Measurements from ENCODE around the gene CD79B. TPM values are rescaled to one million over a fixed set of nuclear protein-coding genes. Genes with fewer than 3 reads are reported as not detected.

The CD79B gene
- total RNA-seq, 2 donors from 2014 or later, result 0.35 to 0.44 TPM

- Mint-ChIP-seq H3K4me3 (no peak overlapping the region), H3K9me3 (no peaks in the 10 kb centered on the region), H3K27me3 (ENCODE audit: insufficient read depth) (peaks cover 2% of the 10 kb centered on the region), H3K36me3 (ENCODE audit: low read depth) (no peaks in the 10 kb centered on the region), H3K4me1 (no peaks in the 10 kb centered on the region), H3K27ac (no peak overlapping the region)
- DNase-seq, result no peak
- 95 to 98% methylated on average over 11 to 12 of the region's 12 CpGs for WGBS, 2 experiments (ENCODE audit: insufficient coverage in 1 of 2, insufficient read length in 1 of 2)
- H3K4me3 ChIP-seq (ENCODE audit: low read length), result no peak overlapping the region
- H3K27me3 ChIP-seq (ENCODE audit: control insufficient read depth, insufficient read depth, low read length, poor library complexity, severe bottlenecking), result no peaks in the 10 kb centered on the region
- no peaks in the 10 kb centered on the region for H3K4me1 ChIP-seq (ENCODE audit: control insufficient read depth, insufficient read depth, low read length)
- no peaks in the 10 kb centered on the region for H3K9me3 ChIP-seq (ENCODE audit: control insufficient read depth, low read length)
- H3K27ac ChIP-seq (ENCODE audit: low read depth, low read length), result no peak overlapping the region
- no peaks in the 10 kb centered on the region for H3K36me3 ChIP-seq (ENCODE audit: control insufficient read depth, insufficient read depth, low read length)
- no peak overlapping the region for H3K9ac ChIP-seq (ENCODE audit: extremely low read depth, low read length, poor library complexity, severe bottlenecking)
- TF ChIP-seq, protein P1, sequence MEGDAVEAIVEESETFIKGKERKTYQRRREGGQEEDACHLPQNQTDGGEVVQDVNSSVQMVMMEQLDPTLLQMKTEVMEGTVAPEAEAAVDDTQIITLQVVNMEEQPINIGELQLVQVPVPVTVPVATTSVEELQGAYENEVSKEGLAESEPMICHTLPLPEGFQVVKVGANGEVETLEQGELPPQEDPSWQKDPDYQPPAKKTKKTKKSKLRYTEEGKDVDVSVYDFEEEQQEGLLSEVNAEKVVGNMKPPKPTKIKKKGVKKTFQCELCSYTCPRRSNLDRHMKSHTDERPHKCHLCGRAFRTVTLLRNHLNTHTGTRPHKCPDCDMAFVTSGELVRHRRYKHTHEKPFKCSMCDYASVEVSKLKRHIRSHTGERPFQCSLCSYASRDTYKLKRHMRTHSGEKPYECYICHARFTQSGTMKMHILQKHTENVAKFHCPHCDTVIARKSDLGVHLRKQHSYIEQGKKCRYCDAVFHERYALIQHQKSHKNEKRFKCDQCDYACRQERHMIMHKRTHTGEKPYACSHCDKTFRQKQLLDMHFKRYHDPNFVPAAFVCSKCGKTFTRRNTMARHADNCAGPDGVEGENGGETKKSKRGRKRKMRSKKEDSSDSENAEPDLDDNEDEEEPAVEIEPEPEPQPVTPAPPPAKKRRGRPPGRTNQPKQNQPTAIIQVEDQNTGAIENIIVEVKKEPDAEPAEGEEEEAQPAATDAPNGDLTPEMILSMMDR (conservative IDR thresholded peaks at IDR 0.05), result no peak
Measured at GRCh38 chr17:63941162-63941561, 9.0 kb upstream of the CD79B start.

- Histone ChIP-seq H3K9me3 (ENCODE audit: control insufficient read depth, low read length) (no peaks in the 10 kb centered on the region), H3K36me3 (ENCODE audit: control insufficient read depth, insufficient read depth, low read length) (no peaks in the 10 kb centered on the region), H3K27ac (ENCODE audit: low read depth, low read length) (no peak overlapping the region), H3K27me3 (ENCODE audit: control insufficient read depth, insufficient read depth, low read length, poor library complexity, severe bottlenecking) (no peaks in the 10 kb centered on the region), H3K4me1 (ENCODE audit: control insufficient read depth, insufficient read depth, low read length) (no peaks in the 10 kb centered on the region), H3K9ac (ENCODE audit: extremely low read depth, low read length, poor library complexity, severe bottlenecking) (no peak overlapping the region), H3K4me3 (ENCODE audit: low read length) (no peak overlapping the region)
- no peak for DNase-seq
- no peak overlapping the region for H3K4me3 Mint-ChIP-seq
- H3K27ac Mint-ChIP-seq, result no peak overlapping the region
- TF ChIP-seq, protein P1 (conservative IDR thresholded peaks at IDR 0.05), result no peak
- H3K27me3 Mint-ChIP-seq (ENCODE audit: insufficient read depth), result peaks cover 2% of the 10 kb centered on the region
- no peaks in the 10 kb centered on the region for H3K4me1 Mint-ChIP-seq
- no peaks in the 10 kb centered on the region for H3K36me3 Mint-ChIP-seq (ENCODE audit: low read depth)
- WGBS, 2 experiments (ENCODE audit: insufficient coverage in 1 of 2, insufficient read length in 1 of 2), result 91 to 94% methylated on average over 10 to 14 of the region's 14 CpGs
- H3K9me3 Mint-ChIP-seq, result no peaks in the 10 kb centered on the region
Measured at GRCh38 chr17:63940584-63940983, 8.5 kb upstream of the CD79B start.

- Mint-ChIP-seq H3K27me3 (ENCODE audit: insufficient read depth) (no peaks in the 10 kb centered on the region), H3K9me3 (no peaks in the 10 kb centered on the region), H3K36me3 (ENCODE audit: low read depth) (no peaks in the 10 kb centered on the region)
Measured at GRCh38 chr17:63939884-63940283, 7.8 kb upstream of the CD79B start.

More at GRCh38 chr17:63939884-63940283, 7.8 kb upstream of the CD79B start:
- H3K4me1 ChIP-seq (ENCODE audit: control insufficient read depth, insufficient read depth, low read length), result no peaks in the 10 kb centered on the region
- H3K9ac ChIP-seq (ENCODE audit: extremely low read depth, low read length, poor library complexity, severe bottlenecking), result no peak overlapping the region
- Mint-ChIP-seq H3K4me3 (no peak overlapping the region), H3K4me1 (no peaks in the 10 kb centered on the region), H3K27ac (peak overlapping the region; percentile 56)
- H3K9me3 ChIP-seq (ENCODE audit: control insufficient read depth, low read length), result no peaks in the 10 kb centered on the region
- no peaks in the 10 kb centered on the region for H3K27me3 ChIP-seq (ENCODE audit: control insufficient read depth, insufficient read depth, low read length, poor library complexity, severe bottlenecking)
- TF ChIP-seq, protein P1 (conservative IDR thresholded peaks at IDR 0.05), result no peak
- DNase-seq, result no peak
- H3K4me3 ChIP-seq (ENCODE audit: low read length), result no peak overlapping the region
- 85 to 86% methylated on average over 6 of the region's 6 CpGs for WGBS, 2 experiments (ENCODE audit: insufficient coverage in 1 of 2, insufficient read length in 1 of 2)
- H3K27ac ChIP-seq (ENCODE audit: low read depth, low read length), result no peak overlapping the region
- no peaks in the 10 kb centered on the region for H3K36me3 ChIP-seq (ENCODE audit: control insufficient read depth, insufficient read depth, low read length)
